BJ (cell line): Measurements from ENCODE around the gene ARL15. TPM values are rescaled to one million over a fixed set of nuclear protein-coding genes. Genes with fewer than 3 reads are reported as not detected.

Experiments used
- CTCF ChIA-PET: fragments of 350-600 bp; formaldehyde crosslinking; extraction: SDS; loops from one replicate; lab custom pipeline; 2021; ENCODE audit warnings: antibody characterized with exemption, inconsistent platforms; lab: Yijun Ruan, JAX
- POLR2A ChIA-PET: fragments of 300-600 bp; sonication (Branson Sonifier 250); formaldehyde crosslinking; extraction: SDS; loops from one replicate; lab custom pipeline; 2021; ENCODE audit warnings: antibody characterized with exemption; lab: Charles Lee
- DNase-seq: peaks from one replicate; pipeline ENCODE4 v3.0.0-alpha.2; 2011; ENCODE audit warnings: low read depth
- H3K27me3 ChIP-seq: 2 replicates; pipeline ENCODE4 v1.6.0; 2011; ENCODE audit warnings: low read length; ENCODE audit not compliant: control insufficient read depth, insufficient read depth
- H3K36me3 ChIP-seq: 2 replicates; pipeline ENCODE4 v1.5.1; 2011; ENCODE audit warnings: low read length; ENCODE audit not compliant: control insufficient read depth, insufficient read depth
- H3K4me3 ChIP-seq: 2 replicates; pipeline ENCODE4 v1.5.1; 2011; ENCODE audit warnings: low read depth, mild to moderate bottlenecking, control low read depth, low read length
- CTCF ChIP-seq: IDR thresholded peaks from 2 replicates; pipeline ENCODE4 v1.5.1; 2011; ENCODE audit warnings: low read depth, mild to moderate bottlenecking, control low read depth, inconsistent platforms, low read length, moderate library complexity; ENCODE audit not compliant: insufficient read depth
- polyA plus RNA-seq: library from polyadenylated mRNA; depleted of rRNA; stranded (reverse); fragments of >200 nt; gene quantifications from 2 replicates; pipeline ENCODE4 v1.2.3, GENCODE V29; 2011

The ARL15 gene
- polyA plus RNA-seq, 1 experiment, result 11.9 TPM

- no peak for DNase-seq
- Histone ChIP-seq H3K36me3 (no peaks in the 10 kb centered on the region), H3K4me3 (no peak overlapping the region), H3K27me3 (no peaks in the 10 kb centered on the region)
- ChIA-PET POLR2A (interaction anchor here (0.7 kb wide), 1 partner anchor 205 kb away, joined by 7 read pairs; no protein-coding TSS in a partner anchor), CTCF (interaction anchor here (0.7 to 1.1 kb wide), 3 partner anchors 170 to 240 kb away, joined by 3 to 5 read pairs (median 4); no protein-coding TSS in a partner anchor)
- TF ChIP-seq CTCF, result no peak
These were observed 61.0 kb downstream of the ARL15 start for GRCh38 chr5:54249210-54250028.

GRCh38 chr5:54247226-54247625 is 63.1 kb downstream of the ARL15 start:
- Histone ChIP-seq H3K36me3 (no peaks in the 10 kb centered on the region), H3K4me3 (no peak overlapping the region), H3K27me3 (no peaks in the 10 kb centered on the region)
- TF ChIP-seq CTCF, result no peak
- DNase-seq, result no peak
- POLR2A ChIA-PET, result interaction anchor here (0.6 kb wide), 1 partner anchor 929 kb away, joined by 4 read pairs; no protein-coding TSS in a partner anchor
- CTCF ChIA-PET, result interaction anchor here (2.3 to 3.6 kb wide), 2 partner anchors 172 to 243 kb away, joined by 7 to 24 read pairs; no protein-coding TSS in a partner anchor

- Histone ChIP-seq H3K4me3 (no peak overlapping the region), H3K27me3 (no peaks in the 10 kb centered on the region), H3K36me3 (no peaks in the 10 kb centered on the region)
- peak; percentile 76 for TF ChIP-seq CTCF
- no peak for DNase-seq
- ChIA-PET CTCF (interaction anchor here (0.6 to 2.9 kb wide), 45 partner anchors 9 to 1089 kb away, joined by 3 to 45 read pairs (median 4); no protein-coding TSS in a partner anchor), POLR2A (no interaction called here)
These were observed 66.8 kb downstream of the ARL15 start for GRCh38 chr5:54243483-54244080.

GRCh38 chr5:54242297-54242696 is 68.1 kb downstream of the ARL15 start:
- CTCF ChIA-PET, result interaction anchor here (2.0 to 2.9 kb wide), 3 partner anchors 12 to 248 kb away, joined by 8 to 45 read pairs (median 11); no protein-coding TSS in a partner anchor

More at GRCh38 chr5:54242297-54242696, 68.1 kb downstream of the ARL15 start:
- no peak for TF ChIP-seq CTCF
- POLR2A ChIA-PET, result no interaction called here
- no peak for DNase-seq
- no peak overlapping the region for H3K4me3 ChIP-seq
- no peaks in the 10 kb centered on the region for H3K36me3 ChIP-seq
- no peaks in the 10 kb centered on the region for H3K27me3 ChIP-seq
